BE2C (cell line): ENCODE data around the gene SHISA6.

Experiments used
- DNase-seq: peaks from one replicate; pipeline ENCODE4 v3.0.0-alpha.2; 2020
- H3K27me3 ChIP-seq: fragments of 250-450 bp; sonication (Bioruptor Pico); 2 replicates; pipeline ENCODE4 v1.5.1; 2020; ENCODE audit warnings: mild to moderate bottlenecking
- H3K36me3 ChIP-seq: fragments of 250-450 bp; sonication (Bioruptor Pico); 2 replicates; pipeline ENCODE4 v1.5.1; 2020; ENCODE audit warnings: mild to moderate bottlenecking
- H3K4me1 ChIP-seq: fragments of 250-450 bp; sonication (Bioruptor Pico); 2 replicates; pipeline ENCODE4 v1.5.1; 2020
- H3K4me3 ChIP-seq: 2 replicates; pipeline ENCODE4 v1.5.1; 2011; ENCODE audit warnings: low read depth, low read length
- H3K9me3 ChIP-seq: fragments of 250-450 bp; sonication (Bioruptor Pico); 2 replicates; pipeline ENCODE4 v1.5.1; 2020
- TF ChIP-seq, protein P1 (sequence below): IDR thresholded peaks from 2 replicates; pipeline ENCODE4 v1.5.1; 2012; ENCODE audit warnings: mild to moderate bottlenecking, low read depth, low read length

The SHISA6 gene

DNA sequence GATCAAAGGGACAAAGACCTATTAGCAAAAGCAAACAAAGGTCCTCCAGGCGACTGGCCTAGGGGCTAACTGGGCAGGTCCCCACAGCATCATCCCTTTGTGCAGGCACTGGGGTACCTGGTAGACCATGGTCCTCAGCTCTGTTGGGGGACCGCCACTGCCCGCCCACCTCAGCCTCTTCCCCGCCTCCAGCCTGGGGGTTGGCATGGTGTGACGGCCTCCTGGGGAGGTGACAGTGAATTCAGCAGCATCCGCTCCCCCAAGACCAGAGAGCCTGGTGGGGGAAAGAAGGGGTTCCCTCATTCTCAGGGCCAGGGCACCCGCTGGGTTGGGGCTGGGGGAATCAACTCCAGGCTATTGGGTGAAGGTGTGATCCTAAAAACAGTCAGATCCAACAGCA, 318.6 kb downstream of the SHISA6 start:
- Histone ChIP-seq H3K36me3 (no peaks in the 10 kb centered on the region), H3K4me3 (no peak overlapping the region), H3K9me3 (no peaks in the 10 kb centered on the region)

DNA sequence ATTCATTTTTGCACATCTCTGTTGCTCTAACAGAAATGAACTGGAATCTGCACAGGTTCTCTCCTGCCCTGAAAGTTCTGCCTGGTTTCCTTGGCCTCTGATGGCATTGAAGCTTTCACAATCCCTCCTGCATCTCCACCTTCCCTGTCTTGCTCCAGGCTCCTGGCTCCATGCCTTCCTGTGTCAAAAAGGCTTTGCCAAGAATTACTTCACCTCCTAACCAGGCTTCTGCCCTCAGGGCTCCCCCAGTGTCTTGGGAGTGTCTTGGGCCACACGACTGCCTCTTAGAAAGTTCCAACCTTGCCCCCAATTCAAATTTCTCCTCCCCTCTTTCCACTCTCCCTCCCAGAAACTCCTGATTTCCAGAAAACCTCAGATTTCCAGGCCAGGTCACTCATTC, 320.3 kb downstream of the SHISA6 start:
- no peaks in the 10 kb centered on the region for H3K9me3 ChIP-seq
- H3K4me3 ChIP-seq: no peak overlapping the region
- H3K36me3 ChIP-seq: no peaks in the 10 kb centered on the region
- H3K4me1 ChIP-seq: no peaks in the 10 kb centered on the region
- DNase-seq: no peak
- TF ChIP-seq, protein P1, sequence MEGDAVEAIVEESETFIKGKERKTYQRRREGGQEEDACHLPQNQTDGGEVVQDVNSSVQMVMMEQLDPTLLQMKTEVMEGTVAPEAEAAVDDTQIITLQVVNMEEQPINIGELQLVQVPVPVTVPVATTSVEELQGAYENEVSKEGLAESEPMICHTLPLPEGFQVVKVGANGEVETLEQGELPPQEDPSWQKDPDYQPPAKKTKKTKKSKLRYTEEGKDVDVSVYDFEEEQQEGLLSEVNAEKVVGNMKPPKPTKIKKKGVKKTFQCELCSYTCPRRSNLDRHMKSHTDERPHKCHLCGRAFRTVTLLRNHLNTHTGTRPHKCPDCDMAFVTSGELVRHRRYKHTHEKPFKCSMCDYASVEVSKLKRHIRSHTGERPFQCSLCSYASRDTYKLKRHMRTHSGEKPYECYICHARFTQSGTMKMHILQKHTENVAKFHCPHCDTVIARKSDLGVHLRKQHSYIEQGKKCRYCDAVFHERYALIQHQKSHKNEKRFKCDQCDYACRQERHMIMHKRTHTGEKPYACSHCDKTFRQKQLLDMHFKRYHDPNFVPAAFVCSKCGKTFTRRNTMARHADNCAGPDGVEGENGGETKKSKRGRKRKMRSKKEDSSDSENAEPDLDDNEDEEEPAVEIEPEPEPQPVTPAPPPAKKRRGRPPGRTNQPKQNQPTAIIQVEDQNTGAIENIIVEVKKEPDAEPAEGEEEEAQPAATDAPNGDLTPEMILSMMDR: no peak
- no peaks in the 10 kb centered on the region for H3K27me3 ChIP-seq

More for the DNA sequence above, 318.6 kb downstream of the SHISA6 start:
- Histone ChIP-seq H3K4me1 (no peaks in the 10 kb centered on the region), H3K27me3 (no peaks in the 10 kb centered on the region)
- TF ChIP-seq, protein P1: no peak
- no peak for DNase-seq

DNA sequence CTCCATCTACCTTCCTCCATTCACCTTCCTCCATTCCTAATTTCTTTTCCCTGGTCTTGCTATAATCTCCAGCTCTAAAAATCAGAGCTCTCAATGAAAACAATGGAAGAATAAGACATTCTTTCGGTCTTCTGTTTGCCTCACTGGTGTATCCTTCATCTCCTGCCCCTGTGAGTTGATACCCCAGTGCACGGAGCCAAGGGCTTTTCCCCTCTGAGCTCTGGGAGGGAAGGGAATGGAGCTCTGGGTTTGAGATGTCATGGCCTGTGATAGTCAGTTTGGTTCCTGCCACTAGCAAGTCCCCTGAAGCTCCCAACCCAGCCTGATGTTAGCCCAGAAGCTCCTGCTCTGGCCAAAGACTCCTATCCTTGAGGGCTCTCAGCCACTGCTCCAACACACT, 320.7 kb downstream of the SHISA6 start:
- DNase-seq: no peak
- Histone ChIP-seq H3K9me3 (no peaks in the 10 kb centered on the region), H3K4me3 (no peak overlapping the region), H3K36me3 (no peaks in the 10 kb centered on the region), H3K4me1 (no peaks in the 10 kb centered on the region), H3K27me3 (no peaks in the 10 kb centered on the region)
- TF ChIP-seq, protein P1: no peak

DNA sequence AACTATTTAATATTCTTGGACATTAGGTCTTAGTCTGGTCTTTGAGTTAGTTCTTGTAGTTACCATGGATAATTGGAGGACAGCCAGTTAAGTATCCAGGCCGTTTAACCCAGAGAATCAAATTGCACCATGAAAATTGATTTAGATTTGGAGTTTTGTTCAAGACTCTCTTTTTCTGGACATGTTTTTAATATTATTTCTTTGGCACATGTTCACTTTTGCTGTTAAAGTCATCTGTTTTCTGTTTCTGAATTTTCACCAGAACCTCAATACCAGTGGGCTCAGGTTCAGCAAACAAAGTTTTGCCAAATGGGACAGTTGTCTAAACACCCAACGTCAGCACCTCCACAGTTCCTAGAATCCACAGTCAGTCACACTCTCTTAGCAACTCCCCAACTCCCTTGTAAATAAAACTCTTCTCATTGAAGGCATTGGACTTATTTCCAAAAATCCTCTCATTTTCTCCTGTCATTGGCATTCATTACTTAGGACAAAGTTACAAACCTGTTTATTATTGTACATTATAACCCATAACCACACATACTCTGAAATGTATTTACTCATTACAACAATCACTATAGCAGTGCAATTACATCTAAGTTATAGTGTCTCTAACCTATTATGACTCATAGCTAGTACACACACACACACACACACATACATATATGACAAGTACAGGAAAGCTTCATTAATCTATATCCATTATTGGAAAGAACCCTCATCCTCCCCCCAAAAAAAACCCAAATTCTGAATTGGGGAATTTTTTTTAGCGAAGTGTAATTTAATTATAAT, 323.8 kb downstream of the SHISA6 start:
- TF ChIP-seq, protein P1: no peak
- no peaks in the 10 kb centered on the region for H3K9me3 ChIP-seq
- no peak for DNase-seq
- H3K4me3 ChIP-seq: no peak overlapping the region
- H3K27me3 ChIP-seq: no peaks in the 10 kb centered on the region
- H3K4me1 ChIP-seq: no peaks in the 10 kb centered on the region
- H3K36me3 ChIP-seq: no peaks in the 10 kb centered on the region

DNA sequence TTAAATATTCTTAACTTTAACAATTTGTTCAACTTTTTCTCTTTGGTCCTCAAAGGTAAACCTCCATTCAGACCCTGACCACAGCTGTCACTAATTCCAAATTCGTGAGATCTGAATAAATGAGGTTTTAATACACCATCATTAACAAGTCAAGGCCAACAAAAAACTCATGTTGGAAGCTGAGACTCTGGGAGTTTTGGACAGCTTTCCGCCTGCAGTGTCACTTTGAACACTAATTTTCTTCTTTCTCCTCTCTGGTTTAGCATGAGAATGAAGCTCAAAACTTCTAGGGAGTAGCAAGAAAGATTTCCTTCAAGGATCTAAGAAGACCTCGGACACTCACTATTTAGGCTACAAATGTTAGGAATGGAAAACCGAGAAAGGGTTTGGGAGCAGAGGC, 324.6 kb downstream of the SHISA6 start:
- no peak for DNase-seq
- TF ChIP-seq, protein P1: no peak
- Histone ChIP-seq H3K4me1 (no peaks in the 10 kb centered on the region), H3K4me3 (no peak overlapping the region), H3K27me3 (no peaks in the 10 kb centered on the region), H3K36me3 (no peaks in the 10 kb centered on the region), H3K9me3 (no peaks in the 10 kb centered on the region)

DNA sequence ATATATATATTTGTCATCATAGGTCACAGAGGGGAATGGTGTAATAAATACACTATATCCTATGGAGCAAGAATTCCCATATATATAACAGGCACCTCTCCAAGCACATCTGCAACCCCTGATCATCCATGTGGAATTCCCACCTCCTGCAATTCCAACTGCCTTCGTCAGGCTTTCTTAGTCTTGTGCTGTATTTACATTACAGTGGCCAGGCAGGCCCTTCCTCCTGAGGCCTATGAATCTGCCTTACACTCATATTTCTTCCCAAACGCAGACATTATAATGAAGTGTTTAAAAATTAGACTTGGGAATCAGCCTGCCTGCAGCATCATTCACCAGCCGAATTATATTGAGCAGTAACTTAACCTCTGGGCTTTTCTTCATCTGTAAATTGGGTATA, 338.0 kb downstream of the SHISA6 start:
- TF ChIP-seq, protein P1: no peak
- H3K4me1 ChIP-seq: no peaks in the 10 kb centered on the region
- no peak for DNase-seq
- H3K36me3 ChIP-seq: no peaks in the 10 kb centered on the region
- H3K4me3 ChIP-seq: no peak overlapping the region
- no peaks in the 10 kb centered on the region for H3K27me3 ChIP-seq
- H3K9me3 ChIP-seq: no peaks in the 10 kb centered on the region
